ENCODE data around the gene WWC2.

WWC2 gene

GRCh38 chr4:183349673-183350072 is 250.6 kb downstream of the WWC2 start:
- Histone ChIP-seq H3K27me3 (ENCODE audit: low read depth, low read length) (no peaks in the 10 kb centered on the region), H3K4me2 (ENCODE audit: low read length) (no peak overlapping the region), H3K4me3 (ENCODE audit: low read length) (no peak overlapping the region), H3K9me3 (ENCODE audit: insufficient read depth, low read length) (no peaks in the 10 kb centered on the region), H3K4me1 (ENCODE audit: low read length) (peaks cover 40% of the 10 kb centered on the region), H3K9ac (ENCODE audit: low read length) (no peak overlapping the region), H2AFZ (ENCODE audit: low read depth, low read length) (no peak overlapping the region), H3K79me2 (ENCODE audit: low read length) (no peaks in the 10 kb centered on the region), H3K36me3 (replicated peaks; ENCODE audit: low read depth, low read length) (no peaks in the 10 kb centered on the region), H4K20me1 (ENCODE audit: insufficient read depth, low read length) (no peaks in the 10 kb centered on the region), H3K27ac (ENCODE audit: low read length) (no peak overlapping the region)
- TF ChIP-seq EZH2phosphoT487 (IDR thresholded peaks at IDR 0.05; ENCODE audit: low read depth) (no peak), CTCF (IDR thresholded peaks at IDR 0.05; ENCODE audit: low read depth, low read length) (no peak)

- Histone ChIP-seq H4K20me1 (ENCODE audit: insufficient read depth, low read length) (no peaks in the 10 kb centered on the region), H3K36me3 (replicated peaks; ENCODE audit: low read depth, low read length) (no peaks in the 10 kb centered on the region), H3K4me1 (ENCODE audit: low read length) (peaks cover 40% of the 10 kb centered on the region), H3K9me3 (ENCODE audit: insufficient read depth, low read length) (no peaks in the 10 kb centered on the region), H3K79me2 (ENCODE audit: low read length) (no peaks in the 10 kb centered on the region), H3K4me2 (ENCODE audit: low read length) (no peak overlapping the region), H2AFZ (ENCODE audit: low read depth, low read length) (no peak overlapping the region), H3K27me3 (ENCODE audit: low read depth, low read length) (no peaks in the 10 kb centered on the region), H3K4me3 (ENCODE audit: low read length) (no peak overlapping the region), H3K9ac (ENCODE audit: low read length) (no peak overlapping the region), H3K27ac (ENCODE audit: low read length) (no peak overlapping the region)
- TF ChIP-seq EZH2phosphoT487 (IDR thresholded peaks at IDR 0.05; ENCODE audit: low read depth) (no peak), CTCF (IDR thresholded peaks at IDR 0.05; ENCODE audit: low read depth, low read length) (no peak)
Observed at GRCh38 chr4:183350317-183351071, 251.4 kb downstream of the WWC2 start.

GRCh38 chr4:183352546-183352945 is 253.5 kb downstream of the WWC2 start:
- H3K4me1 ChIP-seq (ENCODE audit: low read length), result peaks cover 40% of the 10 kb centered on the region
- TF ChIP-seq CTCF (IDR thresholded peaks at IDR 0.05; ENCODE audit: low read depth, low read length) (no peak), EZH2phosphoT487 (IDR thresholded peaks at IDR 0.05; ENCODE audit: low read depth) (no peak)

DNA sequence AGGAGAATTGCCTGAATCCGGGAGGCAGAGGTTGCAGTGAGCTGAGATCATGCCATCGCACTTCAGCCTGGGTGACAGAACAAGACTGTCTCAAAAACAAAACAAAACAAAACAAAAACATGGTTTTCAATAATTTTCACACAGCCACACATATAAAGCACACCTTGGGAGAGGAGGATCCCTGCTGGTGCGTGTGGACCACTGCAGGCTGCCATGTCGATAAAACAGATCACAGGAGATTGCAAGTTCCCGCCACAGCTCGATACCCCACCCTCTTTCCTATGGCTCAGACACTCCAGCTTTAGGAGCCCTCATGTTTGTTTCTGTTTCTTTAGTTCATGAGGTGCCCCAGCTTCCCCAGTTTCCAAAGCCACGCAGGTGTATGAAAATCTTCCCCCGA is 254.5 kb downstream of the WWC2 start:
- no peaks in the 10 kb centered on the region for H4K20me1 ChIP-seq (ENCODE audit: insufficient read depth, low read length)
- H3K4me1 ChIP-seq (ENCODE audit: low read length), result peaks cover 40% of the 10 kb centered on the region
- H3K9me3 ChIP-seq (ENCODE audit: insufficient read depth, low read length), result no peaks in the 10 kb centered on the region
- H3K4me2 ChIP-seq (ENCODE audit: low read length), result peak overlapping the region; percentile 13
- no peak overlapping the region for H3K4me3 ChIP-seq (ENCODE audit: low read length)
- H3K79me2 ChIP-seq (ENCODE audit: low read length), result no peaks in the 10 kb centered on the region
- H3K27me3 ChIP-seq (ENCODE audit: low read depth, low read length), result no peaks in the 10 kb centered on the region
- peak overlapping the region; percentile 54 for H2AFZ ChIP-seq (ENCODE audit: low read depth, low read length)
- TF ChIP-seq EZH2phosphoT487 (IDR thresholded peaks at IDR 0.05; ENCODE audit: low read depth) (no peak), CTCF (IDR thresholded peaks at IDR 0.05; ENCODE audit: low read depth, low read length) (peak; percentile 48)
- no peak overlapping the region for H3K27ac ChIP-seq (ENCODE audit: low read length)
- H3K36me3 ChIP-seq (replicated peaks; ENCODE audit: low read depth, low read length), result no peaks in the 10 kb centered on the region
- H3K9ac ChIP-seq (ENCODE audit: low read length), result no peak overlapping the region

More at GRCh38 chr4:183352546-183352945, 253.5 kb downstream of the WWC2 start:
- Histone ChIP-seq H3K27me3 (ENCODE audit: low read depth, low read length) (no peaks in the 10 kb centered on the region), H2AFZ (ENCODE audit: low read depth, low read length) (no peak overlapping the region), H3K4me3 (ENCODE audit: low read length) (no peak overlapping the region), H3K9ac (ENCODE audit: low read length) (peak overlapping the region; percentile 5; the same call in 1 of the 2 replicates), H3K9me3 (ENCODE audit: insufficient read depth, low read length) (no peaks in the 10 kb centered on the region), H3K36me3 (replicated peaks; ENCODE audit: low read depth, low read length) (no peaks in the 10 kb centered on the region), H4K20me1 (ENCODE audit: insufficient read depth, low read length) (no peaks in the 10 kb centered on the region), H3K79me2 (ENCODE audit: low read length) (no peaks in the 10 kb centered on the region), H3K4me2 (ENCODE audit: low read length) (no peak overlapping the region), H3K27ac (ENCODE audit: low read length) (peak overlapping the region; percentile 47; the same call in 1 of the 2 replicates)
